GM12801 (cell line): ENCODE data around the gene CPXM2.

Experiments
- TF ChIP-seq, protein P1 (sequence below): IDR thresholded peaks from one replicate; pipeline ENCODE4 v1.5.1; 2011; ENCODE audit warnings: control low read depth; ENCODE audit not compliant: insufficient read length; ENCODE audit errors: extremely low read depth

CPXM2 gene

GRCh38 chr10:123778719-123779517, 112.7 kb downstream of the CPXM2 start:
- TF ChIP-seq, protein P1, sequence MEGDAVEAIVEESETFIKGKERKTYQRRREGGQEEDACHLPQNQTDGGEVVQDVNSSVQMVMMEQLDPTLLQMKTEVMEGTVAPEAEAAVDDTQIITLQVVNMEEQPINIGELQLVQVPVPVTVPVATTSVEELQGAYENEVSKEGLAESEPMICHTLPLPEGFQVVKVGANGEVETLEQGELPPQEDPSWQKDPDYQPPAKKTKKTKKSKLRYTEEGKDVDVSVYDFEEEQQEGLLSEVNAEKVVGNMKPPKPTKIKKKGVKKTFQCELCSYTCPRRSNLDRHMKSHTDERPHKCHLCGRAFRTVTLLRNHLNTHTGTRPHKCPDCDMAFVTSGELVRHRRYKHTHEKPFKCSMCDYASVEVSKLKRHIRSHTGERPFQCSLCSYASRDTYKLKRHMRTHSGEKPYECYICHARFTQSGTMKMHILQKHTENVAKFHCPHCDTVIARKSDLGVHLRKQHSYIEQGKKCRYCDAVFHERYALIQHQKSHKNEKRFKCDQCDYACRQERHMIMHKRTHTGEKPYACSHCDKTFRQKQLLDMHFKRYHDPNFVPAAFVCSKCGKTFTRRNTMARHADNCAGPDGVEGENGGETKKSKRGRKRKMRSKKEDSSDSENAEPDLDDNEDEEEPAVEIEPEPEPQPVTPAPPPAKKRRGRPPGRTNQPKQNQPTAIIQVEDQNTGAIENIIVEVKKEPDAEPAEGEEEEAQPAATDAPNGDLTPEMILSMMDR = no peak

- TF ChIP-seq, protein P1 = no peak
Observed at GRCh38 chr10:123777881-123778280, 113.7 kb downstream of the CPXM2 start.

DNA sequence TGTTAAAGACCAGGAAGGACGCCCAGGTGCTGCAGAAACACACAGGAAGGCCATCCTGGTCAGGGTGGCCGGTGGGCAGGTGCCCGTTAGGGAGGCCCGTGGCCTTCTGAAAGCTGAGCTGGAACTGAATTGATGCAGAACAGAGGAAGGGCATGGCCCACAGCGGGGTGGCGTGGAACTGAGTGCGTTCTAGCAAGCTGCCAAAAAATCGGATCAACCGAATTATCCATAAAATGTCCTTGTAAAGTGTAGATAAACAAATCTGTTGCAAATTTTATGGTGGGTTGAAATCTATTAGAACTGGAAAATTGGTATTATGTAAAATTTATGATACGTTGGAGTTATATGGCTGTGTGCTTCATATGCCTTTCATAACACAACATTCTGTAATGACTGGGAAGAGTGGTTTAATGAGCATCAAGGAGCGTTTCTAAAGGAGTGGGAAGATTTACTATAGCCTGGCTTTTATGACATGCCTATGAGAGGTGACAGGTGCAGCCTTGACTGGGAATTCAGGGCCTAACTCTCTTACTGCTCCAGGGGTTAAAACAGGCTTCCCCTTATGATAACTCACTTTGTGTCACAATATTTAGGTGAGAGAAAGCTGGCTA, 117.4 kb downstream of the CPXM2 start:
- TF ChIP-seq, protein P1 = no peak

DNA sequence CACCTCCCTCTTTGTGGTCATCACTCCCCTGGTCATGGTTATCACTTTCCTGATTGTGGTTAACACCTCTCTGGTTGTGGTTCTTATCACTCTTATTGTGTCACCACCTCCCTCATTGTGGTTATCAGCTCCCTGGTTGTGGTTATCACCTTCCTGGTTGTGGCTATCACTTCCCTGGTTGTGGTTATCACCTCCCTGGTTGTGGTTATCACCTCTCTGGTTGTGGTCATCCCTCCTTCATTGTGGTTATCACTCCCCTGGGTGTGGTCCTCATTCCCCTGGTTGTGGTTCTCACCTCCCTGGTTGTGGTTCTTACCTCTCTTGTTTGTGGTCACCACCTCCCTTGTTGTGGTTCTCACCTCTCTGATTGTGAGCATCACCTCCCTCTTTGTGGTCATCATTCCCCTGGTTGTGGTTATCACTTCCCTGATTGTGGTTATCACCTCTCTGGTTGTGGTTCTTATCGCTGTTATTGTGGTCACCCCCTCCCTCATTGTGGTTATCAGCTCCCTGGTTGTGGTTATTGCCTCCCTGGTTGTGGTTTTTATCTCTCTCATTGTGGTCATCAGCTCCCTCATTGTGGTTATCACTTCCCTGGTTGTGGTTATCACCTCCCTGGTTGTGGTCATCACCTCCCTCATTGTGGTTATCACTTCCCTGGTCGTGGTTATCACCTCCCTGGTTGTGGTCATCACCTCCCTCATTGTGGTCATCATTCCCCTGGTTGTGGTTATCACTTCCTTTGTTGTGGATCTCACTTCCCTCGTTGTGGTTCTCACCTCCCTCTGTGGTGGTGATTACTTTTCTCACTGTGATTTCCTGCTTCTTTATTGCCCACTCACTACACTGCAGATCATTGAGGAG, 118.7 kb downstream of the CPXM2 start:
- TF ChIP-seq, protein P1 = no peak

DNA sequence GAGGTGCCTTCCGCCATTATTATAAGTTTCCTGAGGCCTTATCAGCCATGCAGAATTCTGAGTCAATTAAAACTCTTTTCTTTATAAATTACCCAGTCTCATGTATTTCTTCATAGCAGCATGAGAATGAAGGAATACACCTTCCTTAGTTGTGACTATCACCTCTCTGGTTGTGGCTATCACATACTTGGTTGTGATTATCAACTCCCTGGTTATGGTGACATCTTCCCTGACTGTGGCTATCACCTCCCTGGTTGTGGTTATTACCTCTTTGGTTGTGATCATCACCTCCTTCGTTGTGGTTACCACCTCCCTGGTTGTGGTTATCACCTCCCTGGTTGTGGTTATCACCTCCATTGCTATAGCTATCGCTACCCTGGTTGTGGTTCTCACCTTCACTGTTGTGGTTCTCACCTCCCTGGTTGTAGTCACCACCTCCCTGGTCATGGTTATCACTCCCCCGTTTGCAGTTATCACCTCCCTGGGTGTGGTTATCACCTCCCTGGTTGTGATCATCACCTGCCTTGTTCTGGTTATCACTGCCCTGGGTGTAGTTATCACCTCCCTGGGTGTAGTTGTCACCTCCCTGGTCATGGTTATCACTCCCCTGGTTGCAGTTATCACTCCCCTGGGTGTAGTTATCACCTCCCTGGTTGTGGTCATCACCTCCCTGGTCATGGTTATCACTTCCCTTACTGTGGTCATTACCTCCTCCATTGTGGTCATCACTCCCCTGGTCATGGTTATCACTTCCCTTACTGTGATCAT, 119.5 kb downstream of the CPXM2 start:
- TF ChIP-seq, protein P1 = no peak

- TF ChIP-seq, protein P1 = no peak
Observed at GRCh38 chr10:123769647-123770046, 122.0 kb downstream of the CPXM2 start.
